CD4-positive, alpha-beta memory T cell (primary cell): Measurements from ENCODE around the gene SYNPO. TPM values are rescaled to one million over a fixed set of nuclear protein-coding genes. Genes with fewer than 3 reads are reported as not detected.

Experiments used
- CTCF ChIA-PET: fragments of 350-600 bp; sonication (Branson Sonifier 250); formaldehyde crosslinking; loops from one replicate; lab custom pipeline; 2021; ENCODE audit warnings: inconsistent platforms; ENCODE audit not compliant: partially characterized antibody; lab: Charles Lee
- POLR2A ChIA-PET: fragments of 350-600 bp; sonication (Branson Sonifier 250); formaldehyde crosslinking; loops from one replicate; lab custom pipeline; 2021; ENCODE audit not compliant: partially characterized antibody; lab: Charles Lee
- DNase-seq, 5 donors: peaks; one replicate each; pipeline versions ENCODE4 v3.0.0 to v3.0.0-alpha.2; 2020 to 2022; ENCODE audit warnings: mixed read lengths in 1 of 5
- H3K27ac ChIP-seq: one replicate; pipeline ENCODE4 v1.7.0; 2013; ENCODE audit warnings: low read depth, low read length
- H3K27me3 ChIP-seq: 2 replicates; pipeline ENCODE4 v1.7.0; 2013; ENCODE audit warnings: mild to moderate bottlenecking, low read length, moderate library complexity; ENCODE audit not compliant: insufficient read depth
- H3K36me3 ChIP-seq: 2 replicates; pipeline ENCODE4 v1.7.0; 2013; ENCODE audit warnings: mild to moderate bottlenecking, low read length, moderate library complexity; ENCODE audit not compliant: insufficient read depth
- H3K4me1 ChIP-seq: 2 replicates; pipeline ENCODE4 v1.7.0; 2013; ENCODE audit warnings: mild to moderate bottlenecking, low read length, moderate library complexity; ENCODE audit not compliant: insufficient read depth
- H3K4me3 ChIP-seq, 2 donors: one replicate each; pipeline ENCODE4 v1.7.0; 2013; ENCODE audit warnings: low read length in 2 of 2, mild to moderate bottlenecking in 1 of 2
- H3K9me3 ChIP-seq, 2 donors: one replicate each; pipeline ENCODE4 v1.7.0; 2013; ENCODE audit warnings: low read length in 2 of 2, control low read depth in 1 of 2; ENCODE audit not compliant: control insufficient read depth in 1 of 2
- H3K27ac Mint-ChIP-seq, 7 donors: one replicate each; pipeline ENCODE4 v1.8.0; 2020 to 2021; ENCODE audit warnings: mixed read lengths in 7 of 7, mild to moderate bottlenecking in 6 of 7, inconsistent platforms in 3 of 7, moderate library complexity in 3 of 7
- H3K27me3 Mint-ChIP-seq, 2 donors: one replicate each; pipeline ENCODE4 v1.8.0; 2020 to 2021; ENCODE audit warnings: mixed read lengths in 2 of 2
- H3K36me3 Mint-ChIP-seq, 2 donors: one replicate each; pipeline ENCODE4 v1.8.0; 2020 to 2021; ENCODE audit warnings: mixed read lengths in 2 of 2, inconsistent platforms in 1 of 2, mild to moderate bottlenecking in 1 of 2
- H3K4me1 Mint-ChIP-seq, 4 donors: one replicate each; pipeline ENCODE4 v1.8.0; 2020 to 2021; ENCODE audit warnings: mixed read lengths in 4 of 4, mild to moderate bottlenecking in 1 of 4
- H3K4me3 Mint-ChIP-seq, 8 donors: one replicate each; pipeline ENCODE4 v1.8.0; 2020 to 2021; ENCODE audit warnings: mixed read lengths in 8 of 8, mild to moderate bottlenecking in 7 of 8, moderate library complexity in 6 of 8, inconsistent platforms in 3 of 8
- H3K9me3 Mint-ChIP-seq, 8 donors: one replicate each; pipeline ENCODE4 v1.8.0; 2020 to 2021; ENCODE audit warnings: mixed read lengths in 8 of 8, mild to moderate bottlenecking in 5 of 8, inconsistent platforms in 3 of 8, moderate library complexity in 1 of 8
- intact Hi-C: fragments of 100-400 bp; cut with micrococcal nuclease; formaldehyde crosslinking; loops from one replicate; pipeline ENCODE4 v1.15.1; 2023
- polyA plus RNA-seq, 2 donors: library from polyadenylated mRNA; unstranded; fragments of 300-500 nt; fragmentation: Illumina TruSeq; gene quantifications; one replicate each; pipeline ENCODE4 v1.2.3, GENCODE V29; 2021
- total RNA-seq, 2 experiments: library from RNA; stranded (reverse); gene quantifications; one replicate each; pipeline ENCODE4 v1.2.3, GENCODE V29; 2021

The SYNPO gene
- total and polyA plus RNA-seq, 4 experiments from 2014 or later, result 0.06 TPM; not detected in 3

- Mint-ChIP-seq H3K27ac (no peak overlapping the region), H3K9me3 (no peaks in the 10 kb centered on the region), H3K4me1 (no peaks in the 10 kb centered on the region), H3K4me3 (no peak overlapping the region), H3K36me3 (no peaks in the 10 kb centered on the region), H3K27me3 (peaks cover 0 to 1% of the 10 kb centered on the region in 2 donors)
- intact Hi-C loops, result no loop called here
- no peak overlapping the region for H3K27ac ChIP-seq
- H3K9me3 ChIP-seq, result no peaks in the 10 kb centered on the region
- ChIA-PET POLR2A (no interaction called here), CTCF (no interaction called here)
- no peak overlapping the region for H3K4me3 ChIP-seq
- H3K27me3 ChIP-seq, result no peaks in the 10 kb centered on the region
- DNase-seq, result no peak
- H3K36me3 ChIP-seq, result no peaks in the 10 kb centered on the region
- H3K4me1 ChIP-seq, result no peaks in the 10 kb centered on the region
Observed at GRCh38 chr5:150596826-150597225, 43.6 kb upstream of the SYNPO start.

DNA sequence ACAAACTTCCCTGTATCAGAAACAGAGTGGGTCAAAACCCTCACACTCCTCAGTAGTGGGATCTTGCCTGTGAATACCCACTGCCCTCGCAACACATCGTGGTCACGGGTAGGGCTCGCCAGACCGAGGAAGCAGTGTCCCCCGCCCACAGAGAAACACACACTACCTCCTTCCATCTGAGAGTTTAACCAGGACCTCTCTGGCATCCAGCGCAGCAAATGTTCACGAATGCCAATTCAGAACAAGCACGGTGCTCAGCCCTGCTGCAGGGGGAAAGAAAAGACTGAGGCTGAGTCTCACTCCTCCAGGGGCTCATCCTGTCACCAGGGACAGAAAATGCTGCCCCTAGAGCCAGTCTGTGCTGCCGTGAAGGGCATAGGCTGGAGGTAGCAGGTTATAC is 42.5 kb upstream of the SYNPO start:
- CTCF ChIA-PET, result no interaction called here
- Mint-ChIP-seq H3K27me3 (peaks cover 0 to 3% of the 10 kb centered on the region in 2 donors), H3K27ac (no peak overlapping the region)

GRCh38 chr5:150598821-150599273 is 41.6 kb upstream of the SYNPO start:
- H3K9me3 Mint-ChIP-seq, result no peaks in the 10 kb centered on the region
- Histone ChIP-seq H3K4me3 (no peak overlapping the region), H3K27ac (no peak overlapping the region), H3K4me1 (no peaks in the 10 kb centered on the region), H3K36me3 (no peaks in the 10 kb centered on the region), H3K27me3 (no peaks in the 10 kb centered on the region), H3K9me3 (no peaks in the 10 kb centered on the region)
- H3K4me1 Mint-ChIP-seq, result no peaks in the 10 kb centered on the region
- CTCF ChIA-PET, result no interaction called here
- DNase-seq, result no peak
- peaks cover 0 to 3% of the 10 kb centered on the region in 2 donors for H3K27me3 Mint-ChIP-seq
- POLR2A ChIA-PET, result no interaction called here
- intact Hi-C loops, result no loop called here
- H3K36me3 Mint-ChIP-seq, result no peaks in the 10 kb centered on the region
- no peak overlapping the region for H3K4me3 Mint-ChIP-seq
- no peak overlapping the region for H3K27ac Mint-ChIP-seq

More for the DNA sequence above, 42.5 kb upstream of the SYNPO start:
- Mint-ChIP-seq H3K9me3 (no peaks in the 10 kb centered on the region), H3K4me3 (no peak overlapping the region), H3K4me1 (no peaks in the 10 kb centered on the region), H3K36me3 (no peaks in the 10 kb centered on the region)
- no peak for DNase-seq
- Histone ChIP-seq H3K27me3 (no peaks in the 10 kb centered on the region), H3K4me3 (no peak overlapping the region), H3K27ac (no peak overlapping the region), H3K36me3 (no peaks in the 10 kb centered on the region), H3K9me3 (no peaks in the 10 kb centered on the region), H3K4me1 (no peaks in the 10 kb centered on the region)
- intact Hi-C loops, result no loop called here
- POLR2A ChIA-PET, result no interaction called here

DNA sequence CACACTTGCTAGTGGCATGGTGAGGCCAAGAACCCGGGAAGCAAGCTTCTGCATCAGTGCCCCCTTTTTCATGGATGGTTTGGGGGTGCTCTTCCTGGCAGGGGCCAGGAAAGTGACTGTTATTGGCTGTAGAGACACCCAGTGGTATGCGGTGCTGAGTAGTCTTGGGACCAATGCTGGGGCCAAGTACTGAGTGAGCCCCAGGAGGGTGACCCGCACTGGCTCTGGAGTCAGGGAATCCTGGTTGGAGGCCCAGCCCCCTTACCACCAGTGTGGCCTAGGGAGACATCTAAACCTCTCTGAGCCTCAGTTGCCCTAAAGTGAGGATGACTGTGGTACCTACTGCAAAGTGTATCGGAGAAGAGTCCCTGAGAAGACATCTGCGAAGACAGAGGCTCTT is 41.2 kb upstream of the SYNPO start:
- Mint-ChIP-seq H3K27me3 (peaks cover 1 to 3% of the 10 kb centered on the region in 2 donors), H3K4me1 (no peaks in the 10 kb centered on the region), H3K36me3 (no peaks in the 10 kb centered on the region), H3K9me3 (no peaks in the 10 kb centered on the region), H3K4me3 (no peak overlapping the region), H3K27ac (no peak overlapping the region)
- H3K27ac ChIP-seq, result no peak overlapping the region
- H3K9me3 ChIP-seq, result no peaks in the 10 kb centered on the region
- ChIA-PET CTCF (no interaction called here), POLR2A (no interaction called here)
- no peak for DNase-seq
- no peaks in the 10 kb centered on the region for H3K27me3 ChIP-seq
- H3K4me1 ChIP-seq, result no peaks in the 10 kb centered on the region
- intact Hi-C loops, result no loop called here
- no peak overlapping the region for H3K4me3 ChIP-seq
- H3K36me3 ChIP-seq, result no peaks in the 10 kb centered on the region

DNA sequence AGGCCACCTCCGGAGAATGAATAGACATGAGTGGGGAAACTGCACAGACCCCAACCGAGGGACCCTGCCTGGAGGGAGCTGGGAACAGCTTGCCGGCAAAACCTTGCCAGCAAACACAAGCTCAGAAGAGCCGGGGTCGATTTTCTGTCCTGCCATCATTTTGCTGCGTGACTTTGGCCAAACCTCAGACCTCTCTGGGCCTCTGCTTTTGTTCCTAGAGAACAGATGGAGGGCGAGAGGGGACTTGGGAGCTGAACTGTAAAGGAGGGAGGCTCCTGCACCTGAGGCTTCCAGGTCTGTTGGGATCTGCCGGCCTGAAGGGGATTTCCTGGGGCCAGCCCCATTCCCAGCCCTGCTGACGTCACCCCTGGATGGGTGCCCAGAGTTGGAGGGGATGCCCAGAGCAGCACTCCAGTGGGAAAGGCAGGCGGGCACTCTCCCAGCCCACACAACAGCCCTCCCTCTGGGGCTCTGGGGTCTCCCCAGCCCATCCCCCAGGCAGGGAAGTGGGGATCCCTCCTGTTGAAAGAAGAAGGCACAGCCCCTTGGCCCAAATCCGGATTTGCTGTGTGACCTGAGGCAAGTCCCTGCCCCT is 40.4 kb upstream of the SYNPO start:
- Histone ChIP-seq H3K36me3 (no peaks in the 10 kb centered on the region), H3K27ac (no peak overlapping the region), H3K4me3 (no peak overlapping the region), H3K27me3 (no peaks in the 10 kb centered on the region), H3K9me3 (no peaks in the 10 kb centered on the region), H3K4me1 (no peaks in the 10 kb centered on the region)
- Mint-ChIP-seq H3K36me3 (no peaks in the 10 kb centered on the region), H3K27ac (no peak overlapping the region), H3K27me3 (peaks cover 3 to 5% of the 10 kb centered on the region in 2 donors), H3K4me1 (no peaks in the 10 kb centered on the region), H3K9me3 (no peaks in the 10 kb centered on the region), H3K4me3 (no peak overlapping the region)
- ChIA-PET CTCF (no interaction called here), POLR2A (no interaction called here)
- intact Hi-C loops, result no loop called here
- DNase-seq, result no peak

- no peak overlapping the region for H3K4me3 ChIP-seq
- Mint-ChIP-seq H3K9me3 (no peaks in the 10 kb centered on the region), H3K27ac (no peak overlapping the region), H3K4me3 (no peak overlapping the region), H3K36me3 (no peaks in the 10 kb centered on the region), H3K4me1 (no peaks in the 10 kb centered on the region), H3K27me3 (peaks cover 5% of the 10 kb centered on the region in 2 donors)
- intact Hi-C loops, result no loop called here
- H3K27me3 ChIP-seq, result no peaks in the 10 kb centered on the region
- H3K27ac ChIP-seq, result no peak overlapping the region
- H3K4me1 ChIP-seq, result no peaks in the 10 kb centered on the region
- no peaks in the 10 kb centered on the region for H3K9me3 ChIP-seq
- CTCF ChIA-PET, result no interaction called here
- POLR2A ChIA-PET, result no interaction called here
- no peak for DNase-seq
- H3K36me3 ChIP-seq, result no peaks in the 10 kb centered on the region
Observed at GRCh38 chr5:150600616-150601490, 39.6 kb upstream of the SYNPO start.

DNA sequence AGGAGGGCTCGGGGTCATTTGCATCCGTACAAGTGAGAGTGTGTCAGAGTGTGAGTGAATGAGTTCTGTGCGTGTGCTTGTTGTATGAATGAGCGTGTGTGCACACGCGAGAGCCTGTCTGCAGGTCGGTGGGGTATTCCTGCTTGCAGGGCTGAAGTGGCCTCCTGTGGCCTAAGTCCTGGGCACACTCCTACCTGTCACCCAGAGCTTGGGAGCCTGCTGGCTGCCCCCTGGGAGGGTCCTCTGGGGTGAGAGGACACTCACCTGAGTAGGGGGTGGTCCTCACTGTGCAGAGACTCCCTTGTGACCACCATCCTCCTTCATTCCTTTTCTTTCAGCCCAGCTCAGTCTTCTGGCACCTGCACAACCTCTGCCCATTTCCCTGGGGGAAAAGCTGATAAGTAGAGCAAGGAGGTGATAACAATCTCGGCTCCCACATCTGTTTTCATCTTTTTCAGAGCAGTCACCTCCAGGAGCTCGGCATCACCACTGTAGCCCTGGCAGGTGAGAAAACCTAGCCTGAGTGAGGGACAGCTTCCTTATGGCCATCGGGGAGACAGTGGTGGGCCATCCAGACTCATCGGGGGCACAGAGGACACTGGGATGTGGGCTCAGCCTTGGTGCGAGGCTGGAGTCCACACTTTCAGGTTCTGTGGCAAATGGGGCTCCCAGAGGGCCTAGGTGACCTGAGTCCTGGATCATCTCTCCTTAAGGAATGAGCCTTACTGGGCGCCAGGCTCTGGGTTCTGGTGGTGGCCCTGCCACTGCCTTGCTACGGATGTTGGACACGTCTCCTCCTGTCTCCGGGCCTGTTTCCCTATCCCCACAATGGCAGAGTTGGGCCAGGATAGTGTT is 38.7 kb upstream of the SYNPO start:
- H3K36me3 Mint-ChIP-seq, result no peaks in the 10 kb centered on the region
- Histone ChIP-seq H3K4me3 (no peak overlapping the region), H3K27ac (no peak overlapping the region), H3K27me3 (no peaks in the 10 kb centered on the region), H3K4me1 (no peaks in the 10 kb centered on the region), H3K36me3 (no peaks in the 10 kb centered on the region), H3K9me3 (no peaks in the 10 kb centered on the region)
- POLR2A ChIA-PET, result no interaction called here
- H3K9me3 Mint-ChIP-seq, result no peaks in the 10 kb centered on the region
- peaks cover 5% of the 10 kb centered on the region in 2 donors for H3K27me3 Mint-ChIP-seq
- DNase-seq, result no peak
- CTCF ChIA-PET, result no interaction called here
- intact Hi-C loops, result no loop called here
- H3K27ac Mint-ChIP-seq, result peak overlapping the region in 2 of 7 donors; percentile 78 to 87
- no peak overlapping the region for H3K4me3 Mint-ChIP-seq
- H3K4me1 Mint-ChIP-seq, result no peaks in the 10 kb centered on the region
